Measurements from ENCODE around the gene FIGN. TPM values are rescaled to one million over a fixed set of nuclear protein-coding genes. Genes with fewer than 3 reads are reported as not detected.

The FIGN gene
- polyA plus RNA-seq, result not detected

- no peak within 1 kb of the TSS for H3K27ac Mint-ChIP-seq
- H3K4me3 Mint-ChIP-seq, result peak within 1 kb of the TSS in 1 of 5 donors; percentile 57
- H3K4me1 Mint-ChIP-seq, result no peaks in the 10 kb centered on the region
- H3K36me3 Mint-ChIP-seq, result peaks cover 0 to 4% (median 3%) of the 10 kb centered on the region in 3 donors
- H3K27me3 Mint-ChIP-seq (ENCODE audit: low read depth in 3 of 3), result peaks cover 2 to 16% (median 7%) of the 10 kb centered on the region in 3 donors
- H3K9me3 Mint-ChIP-seq, result peaks cover 3 to 39% (median 18%) of the 10 kb centered on the region in 6 donors
- DNase-seq, result no peak
Measured at GRCh38 chr2:163735685-163736432, at the start of gene FIGN. Gene FIGN (minus strand): TSS chr2:163736008. CDS start chr2:163734927, 1,081 bp downstream.

- DNase-seq, result no peak
- H3K9me3 Mint-ChIP-seq, result peaks cover 7 to 18% (median 14%) of the 10 kb centered on the region in 6 donors
- H3K36me3 Mint-ChIP-seq, result no peaks in the 10 kb centered on the region
- H3K27ac Mint-ChIP-seq, result no peak overlapping the region
- no peaks in the 10 kb centered on the region for H3K27me3 Mint-ChIP-seq (ENCODE audit: low read depth in 3 of 3)
- no peaks in the 10 kb centered on the region for H3K4me1 Mint-ChIP-seq
- no peak overlapping the region for H3K4me3 Mint-ChIP-seq
Measured at GRCh38 chr2:163785162-163785561, 49.4 kb upstream of the FIGN start.

- Mint-ChIP-seq H3K36me3 (no peaks in the 10 kb centered on the region), H3K27ac (no peak overlapping the region), H3K27me3 (ENCODE audit: low read depth in 3 of 3) (peaks cover 0 to 2% (median 0%) of the 10 kb centered on the region in 3 donors), H3K9me3 (peaks cover 6 to 45% (median 26%) of the 10 kb centered on the region in 6 donors), H3K4me1 (no peaks in the 10 kb centered on the region), H3K4me3 (no peak overlapping the region)
- no peak for DNase-seq
Measured at GRCh38 chr2:163779970-163780597, 44.3 kb upstream of the FIGN start.

- Mint-ChIP-seq H3K27me3 (ENCODE audit: low read depth in 3 of 3) (peaks cover 0 to 2% (median 0%) of the 10 kb centered on the region in 3 donors), H3K27ac (no peak overlapping the region), H3K36me3 (no peaks in the 10 kb centered on the region), H3K4me3 (no peak overlapping the region), H3K9me3 (peaks cover 4 to 48% (median 25%) of the 10 kb centered on the region in 6 donors), H3K4me1 (no peaks in the 10 kb centered on the region)
- DNase-seq, result no peak
Measured at GRCh38 chr2:163778045-163778781, 42.4 kb upstream of the FIGN start.

GRCh38 chr2:163775304-163775703 is 39.5 kb upstream of the FIGN start:
- Mint-ChIP-seq H3K27ac (no peak overlapping the region), H3K4me1 (no peaks in the 10 kb centered on the region), H3K36me3 (no peaks in the 10 kb centered on the region), H3K9me3 (peaks cover 8 to 41% (median 24%) of the 10 kb centered on the region in 6 donors), H3K27me3 (ENCODE audit: low read depth in 3 of 3) (peaks cover 0 to 4% (median 0%) of the 10 kb centered on the region in 3 donors), H3K4me3 (no peak overlapping the region)
- no peak for DNase-seq

- Mint-ChIP-seq H3K4me3 (no peak overlapping the region), H3K36me3 (no peaks in the 10 kb centered on the region), H3K4me1 (no peaks in the 10 kb centered on the region), H3K27me3 (ENCODE audit: low read depth in 3 of 3) (peaks cover 0 to 4% (median 0%) of the 10 kb centered on the region in 3 donors), H3K9me3 (peaks cover 8 to 39% (median 25%) of the 10 kb centered on the region in 6 donors), H3K27ac (no peak overlapping the region)
- DNase-seq, result no peak
Measured at GRCh38 chr2:163774862-163775261, 39.1 kb upstream of the FIGN start.

- no peak for DNase-seq
- no peaks in the 10 kb centered on the region for H3K36me3 Mint-ChIP-seq
- H3K9me3 Mint-ChIP-seq, result peaks cover 5 to 35% (median 21%) of the 10 kb centered on the region in 6 donors
- no peaks in the 10 kb centered on the region for H3K4me1 Mint-ChIP-seq
- H3K4me3 Mint-ChIP-seq, result no peak overlapping the region
- H3K27ac Mint-ChIP-seq, result no peak overlapping the region
- peaks cover 0 to 2% (median 0%) of the 10 kb centered on the region in 3 donors for H3K27me3 Mint-ChIP-seq (ENCODE audit: low read depth in 3 of 3)
Measured at GRCh38 chr2:163773276-163773675, 37.5 kb upstream of the FIGN start.

GRCh38 chr2:163771596-163771995 is 35.8 kb upstream of the FIGN start:
- no peaks in the 10 kb centered on the region for H3K4me1 Mint-ChIP-seq
- DNase-seq, result no peak
- no peaks in the 10 kb centered on the region for H3K36me3 Mint-ChIP-seq
- H3K27me3 Mint-ChIP-seq (ENCODE audit: low read depth in 3 of 3), result peaks cover 0 to 2% (median 0%) of the 10 kb centered on the region in 3 donors
- H3K4me3 Mint-ChIP-seq, result no peak overlapping the region
- H3K27ac Mint-ChIP-seq, result no peak overlapping the region
- H3K9me3 Mint-ChIP-seq, result peaks cover 2 to 23% (median 17%) of the 10 kb centered on the region in 6 donors

GRCh38 chr2:163768881-163769695 is 33.3 kb upstream of the FIGN start:
- Mint-ChIP-seq H3K9me3 (peaks cover 5 to 25% (median 18%) of the 10 kb centered on the region in 6 donors), H3K4me3 (no peak overlapping the region), H3K27me3 (ENCODE audit: low read depth in 3 of 3) (peaks cover 0 to 2% (median 0%) of the 10 kb centered on the region in 3 donors), H3K4me1 (no peaks in the 10 kb centered on the region), H3K36me3 (no peaks in the 10 kb centered on the region), H3K27ac (no peak overlapping the region)
- no peak for DNase-seq

- Mint-ChIP-seq H3K27me3 (ENCODE audit: low read depth in 3 of 3) (no peaks in the 10 kb centered on the region), H3K36me3 (no peaks in the 10 kb centered on the region), H3K27ac (no peak overlapping the region), H3K4me1 (no peaks in the 10 kb centered on the region), H3K4me3 (no peak overlapping the region), H3K9me3 (peaks cover 5 to 26% (median 14%) of the 10 kb centered on the region in 6 donors)
- no peak for DNase-seq
Measured at GRCh38 chr2:163767097-163767496, 31.3 kb upstream of the FIGN start.

GRCh38 chr2:163764566-163764965 is 28.8 kb upstream of the FIGN start:
- Mint-ChIP-seq H3K9me3 (peaks cover 3 to 32% (median 8%) of the 10 kb centered on the region in 6 donors), H3K4me3 (no peak overlapping the region), H3K27ac (no peak overlapping the region), H3K4me1 (no peaks in the 10 kb centered on the region), H3K27me3 (ENCODE audit: low read depth in 3 of 3) (peaks cover 0 to 2% (median 0%) of the 10 kb centered on the region in 3 donors), H3K36me3 (no peaks in the 10 kb centered on the region)
- DNase-seq, result no peak

- Mint-ChIP-seq H3K4me3 (no peak overlapping the region), H3K36me3 (peaks cover 0 to 4% (median 0%) of the 10 kb centered on the region in 3 donors), H3K27me3 (ENCODE audit: low read depth in 3 of 3) (peaks cover 0 to 2% (median 0%) of the 10 kb centered on the region in 3 donors), H3K27ac (no peak overlapping the region), H3K9me3 (peaks cover 0 to 34% (median 13%) of the 10 kb centered on the region in 6 donors), H3K4me1 (no peaks in the 10 kb centered on the region)
- no peak for DNase-seq
Measured at GRCh38 chr2:163759013-163759412, 23.2 kb upstream of the FIGN start.

- H3K4me3 Mint-ChIP-seq, result no peak overlapping the region
- H3K27me3 Mint-ChIP-seq (ENCODE audit: low read depth in 3 of 3), result peaks cover 0 to 2% (median 0%) of the 10 kb centered on the region in 3 donors
- peaks cover 0 to 4% (median 0%) of the 10 kb centered on the region in 3 donors for H3K36me3 Mint-ChIP-seq
- no peak overlapping the region for H3K27ac Mint-ChIP-seq
- peaks cover 0 to 31% (median 10%) of the 10 kb centered on the region in 6 donors for H3K9me3 Mint-ChIP-seq
- DNase-seq, result no peak
- no peaks in the 10 kb centered on the region for H3K4me1 Mint-ChIP-seq
Measured at GRCh38 chr2:163757814-163758213, 22.0 kb upstream of the FIGN start.
